GM19324 (cell line): ENCODE measurements around the gene CFAP70.
"Not testable (repeated sequence)": the region's sequence is repeated elsewhere in the genome, so short reads cannot be mapped to it uniquely, and the experiment has no call there.

Source experiments
- ATAC-seq: cut with Tn5 transposase; IDR thresholded peaks from one replicate; pipeline ENCODE4 v1.9.1; 2021; ENCODE audit warnings: mild to moderate bottlenecking, moderate library complexity; ENCODE audit not compliant: unreplicated experiment, low FRiP score

CFAP70 gene

GRCh38 chr10:73340121-73340520, 18.5 kb downstream of the CFAP70 start:
- no peak for ATAC-seq

- no peak for ATAC-seq
Measured at GRCh38 chr10:73339436-73339835, 19.2 kb downstream of the CFAP70 start.

- ATAC-seq, result no peak
Measured at GRCh38 chr10:73338801-73339368, 19.8 kb downstream of the CFAP70 start.

DNA sequence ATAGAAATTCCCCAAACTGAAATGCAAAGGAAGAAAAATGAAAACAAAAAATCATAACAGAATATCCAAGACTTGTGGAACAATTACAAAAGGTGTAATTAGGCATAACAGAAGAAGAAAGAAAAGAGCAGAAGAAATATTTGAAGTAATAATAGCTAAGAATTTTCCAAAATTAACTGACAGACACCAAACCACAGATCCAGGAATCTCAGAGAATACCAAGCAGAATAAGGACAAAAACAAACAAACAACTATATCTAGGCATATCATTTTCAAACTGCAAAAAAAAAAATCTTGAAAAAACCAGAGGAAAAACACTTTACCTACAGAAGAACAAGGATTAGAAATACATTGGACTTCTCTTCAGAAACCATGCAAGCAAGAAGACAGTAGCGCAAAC, 25.5 kb downstream of the CFAP70 start:
- no peak for ATAC-seq

- ATAC-seq, result no peak
Measured at GRCh38 chr10:73332379-73332778, 26.3 kb downstream of the CFAP70 start.

DNA sequence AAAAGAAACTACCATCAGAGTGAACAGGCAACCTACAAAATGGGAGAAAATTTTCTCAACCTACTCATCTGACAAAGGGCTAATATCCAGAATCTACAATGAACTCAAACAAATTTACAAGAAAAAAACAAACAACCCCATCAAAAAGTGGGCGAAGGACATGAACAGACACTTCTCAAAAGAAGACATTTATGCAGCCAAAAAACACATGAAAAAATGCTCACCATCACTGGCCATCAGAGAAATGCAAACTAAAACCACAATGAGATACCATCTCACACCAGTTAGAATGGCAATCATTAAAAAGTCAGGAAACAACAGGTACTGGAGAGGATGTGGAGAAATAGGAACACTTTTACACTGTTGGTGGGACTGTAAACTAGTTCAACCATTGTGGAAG, 30.1 kb downstream of the CFAP70 start:
- not testable (repeated sequence) for ATAC-seq

DNA sequence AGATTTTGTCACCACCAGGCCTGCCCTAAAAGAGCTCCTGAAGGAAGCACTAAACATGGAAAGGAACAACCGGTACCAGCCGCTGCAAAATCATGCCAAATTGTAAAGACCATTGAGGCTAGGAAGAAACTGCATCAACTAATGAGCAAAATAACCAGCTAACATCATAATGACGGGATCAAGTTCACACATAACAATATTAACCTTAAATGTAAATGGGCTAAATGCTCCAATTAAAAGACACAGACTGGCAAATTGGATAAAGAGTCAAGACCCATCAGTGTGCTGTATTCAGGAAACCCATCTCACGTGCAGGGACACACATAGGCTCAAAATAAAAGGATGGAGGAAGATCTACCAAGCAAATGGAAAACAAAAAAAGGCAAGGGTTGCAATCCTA, 33.4 kb downstream of the CFAP70 start:
- not testable (repeated sequence) for ATAC-seq

GRCh38 chr10:73323582-73323981, 35.1 kb downstream of the CFAP70 start:
- ATAC-seq, result not testable (repeated sequence)

DNA sequence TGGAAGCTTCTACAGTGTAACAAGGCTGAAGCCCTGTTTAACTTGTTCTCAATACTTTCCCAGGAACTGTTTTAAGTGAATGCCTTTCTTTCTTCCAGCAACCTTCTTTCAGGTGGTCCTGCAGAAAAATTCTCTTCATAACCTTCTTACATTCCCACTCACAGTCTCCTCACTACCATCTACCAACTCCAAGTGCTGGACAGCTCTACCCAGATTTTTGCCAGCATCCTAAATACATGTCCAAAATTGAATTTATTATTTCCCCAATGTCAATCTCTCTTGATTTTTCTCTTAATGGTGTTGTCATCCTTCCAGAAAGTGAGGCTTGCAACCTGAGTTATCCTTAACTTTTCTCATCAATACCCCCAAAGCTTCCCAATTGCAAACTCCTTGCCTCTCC, 48.2 kb downstream of the CFAP70 start:
- no peak for ATAC-seq

DNA sequence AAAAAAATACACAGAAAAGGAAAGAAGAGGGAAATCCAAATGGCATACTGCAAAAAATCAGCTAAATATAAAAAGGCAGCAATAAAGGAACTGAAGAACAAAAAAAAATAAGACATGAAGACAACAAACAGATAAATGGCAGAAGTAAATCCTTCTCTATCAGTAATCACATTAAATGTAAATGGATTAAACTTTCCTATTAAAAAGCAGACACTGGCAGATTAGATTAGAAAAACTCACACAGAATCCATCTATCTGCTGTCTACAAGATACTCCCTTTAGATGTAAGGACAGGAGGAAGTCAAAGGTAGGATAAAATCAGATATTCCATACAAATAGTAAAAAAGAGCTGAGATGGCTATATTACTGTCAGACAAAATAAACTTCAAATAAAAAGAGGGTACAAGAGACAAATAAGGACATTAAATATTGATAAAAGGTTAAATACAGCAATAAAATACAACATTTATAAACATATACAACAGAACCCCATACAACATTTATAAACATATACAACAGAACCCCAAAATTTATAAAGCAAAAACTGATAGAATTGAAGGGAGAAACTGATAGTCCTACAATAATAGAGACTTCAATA, 51.4 kb downstream of the CFAP70 start:
- ATAC-seq, result no peak

DNA sequence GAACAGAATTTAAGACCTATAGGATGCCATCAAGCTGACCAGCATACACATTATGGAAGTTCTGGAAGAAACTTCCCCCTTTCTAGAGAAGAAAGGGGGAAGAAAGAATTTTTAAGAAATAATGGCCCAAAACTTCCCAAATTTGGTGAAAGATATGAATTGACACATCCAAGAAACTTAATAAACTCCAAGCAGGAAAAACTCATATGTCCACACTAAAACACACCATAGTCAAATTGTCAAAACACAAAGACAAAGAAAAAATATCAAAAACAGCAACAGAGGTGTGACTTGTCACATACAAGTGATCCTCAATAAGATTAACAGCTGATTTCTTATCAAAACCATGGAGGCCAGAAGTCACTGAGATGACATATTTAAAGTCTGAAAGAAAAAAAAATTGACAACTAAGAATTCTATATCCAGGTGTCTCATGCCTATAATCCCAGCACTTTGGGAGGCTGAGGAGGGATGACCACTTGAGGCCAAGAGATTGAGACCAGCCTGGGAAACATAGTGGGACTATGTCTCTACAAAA, 52.4 kb downstream of the CFAP70 start:
- no peak for ATAC-seq

GRCh38 chr10:73296946-73297345, 61.7 kb downstream of the CFAP70 start:
- no peak for ATAC-seq

GRCh38 chr10:73293461-73293860, 65.2 kb downstream of the CFAP70 start:
- no peak for ATAC-seq

GRCh38 chr10:73289958-73290357, 68.7 kb downstream of the CFAP70 start:
- no peak for ATAC-seq

DNA sequence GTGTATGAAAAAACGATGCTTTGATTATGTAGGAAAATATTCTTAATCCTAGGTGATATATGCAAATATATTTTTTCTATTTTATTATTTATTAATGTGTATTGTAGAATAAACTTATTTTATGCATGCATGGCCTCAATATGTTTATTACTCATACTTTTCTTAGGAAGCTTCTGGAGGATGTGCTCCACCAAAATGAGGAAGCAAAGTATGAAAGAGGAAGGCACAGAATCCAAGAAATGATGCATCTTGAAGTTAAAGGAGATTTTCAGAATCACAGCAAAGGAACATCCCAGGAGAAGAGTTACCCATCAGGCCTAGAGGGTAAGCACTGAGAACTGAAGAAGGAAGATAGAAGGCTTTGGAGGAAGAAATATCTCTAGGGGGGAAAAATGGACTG, 71.2 kb downstream of the CFAP70 start:
- no peak for ATAC-seq

- no peak for ATAC-seq
Measured at GRCh38 chr10:73281097-73281496, 77.6 kb downstream of the CFAP70 start.

- ATAC-seq, result no peak
Measured at GRCh38 chr10:73264423-73264822, 94.2 kb downstream of the CFAP70 start.

DNA sequence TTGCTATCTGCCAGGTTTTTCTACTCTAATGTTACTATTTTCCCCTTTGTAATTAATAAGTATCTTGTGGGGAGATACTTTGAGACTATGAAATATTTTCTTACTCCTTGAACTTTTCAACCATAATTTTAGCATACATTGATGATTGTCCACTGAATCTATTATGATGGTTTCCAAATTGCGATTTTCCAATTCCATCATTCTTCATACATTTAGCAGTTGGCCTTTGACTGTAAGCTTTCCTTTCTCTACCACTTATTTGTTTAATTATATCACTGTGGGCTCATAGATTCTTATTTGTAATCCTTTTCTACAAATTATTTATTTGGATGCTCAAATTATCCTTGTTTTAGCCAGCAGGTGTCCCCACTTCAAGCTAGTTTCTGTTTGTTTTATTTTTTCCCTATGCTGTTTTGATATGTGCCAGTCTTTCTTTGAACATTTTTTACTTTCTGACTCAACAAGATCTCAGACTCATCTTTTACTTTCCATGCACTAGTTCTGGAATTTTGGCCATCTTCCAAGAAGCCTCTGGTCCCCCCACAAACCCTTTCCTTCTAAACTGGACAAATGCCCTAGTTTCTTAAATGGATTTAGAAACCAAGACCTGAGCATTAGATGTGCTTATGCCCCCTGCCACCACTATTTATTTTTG, 94.8 kb downstream of the CFAP70 start:
- ATAC-seq, result no peak

- ATAC-seq, result no peak
Measured at GRCh38 chr10:73262880-73263555, 95.6 kb downstream of the CFAP70 start.

GRCh38 chr10:73262105-73262730, 96.4 kb downstream of the CFAP70 start:
- no peak for ATAC-seq
